Smooth muscle cell of the brain vasculature (primary cell): ENCODE measurements around the gene CLDN25.
"Not testable (repeated sequence)": the region's sequence is repeated elsewhere in the genome, so short reads cannot be mapped to it uniquely, and the experiment has no call there.

ENCODE experiments used
- DNase-seq: peaks from one replicate; pipeline ENCODE4 v3.0.0-alpha.2; 2012; ENCODE audit warnings: low read depth, low spot score

The CLDN25 gene

DNA sequence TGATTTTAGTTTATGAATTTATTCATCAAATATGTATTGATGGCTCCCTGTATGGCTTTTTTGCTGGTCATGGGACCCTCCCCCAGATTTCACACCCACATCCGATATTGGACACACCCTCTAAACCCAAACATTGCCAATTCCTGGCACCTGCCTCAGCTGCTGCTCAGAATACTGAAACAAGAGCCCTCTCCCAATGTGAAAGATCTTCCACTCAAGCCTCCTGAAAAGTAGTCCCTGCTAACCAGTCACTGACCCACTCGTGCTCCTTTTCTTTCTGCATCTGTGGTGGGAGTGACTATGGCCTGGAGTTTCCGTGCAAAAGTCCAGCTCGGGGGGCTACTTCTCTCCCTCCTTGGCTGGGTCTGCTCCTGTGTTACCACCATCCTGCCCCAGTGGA, at the start of gene CLDN25:
Gene CLDN25 (plus strand): TSS at position 301 of the 400 bp plus-strand sequence. CDS start 0 bp downstream, at position 301.
- DNase-seq, result no peak

DNA sequence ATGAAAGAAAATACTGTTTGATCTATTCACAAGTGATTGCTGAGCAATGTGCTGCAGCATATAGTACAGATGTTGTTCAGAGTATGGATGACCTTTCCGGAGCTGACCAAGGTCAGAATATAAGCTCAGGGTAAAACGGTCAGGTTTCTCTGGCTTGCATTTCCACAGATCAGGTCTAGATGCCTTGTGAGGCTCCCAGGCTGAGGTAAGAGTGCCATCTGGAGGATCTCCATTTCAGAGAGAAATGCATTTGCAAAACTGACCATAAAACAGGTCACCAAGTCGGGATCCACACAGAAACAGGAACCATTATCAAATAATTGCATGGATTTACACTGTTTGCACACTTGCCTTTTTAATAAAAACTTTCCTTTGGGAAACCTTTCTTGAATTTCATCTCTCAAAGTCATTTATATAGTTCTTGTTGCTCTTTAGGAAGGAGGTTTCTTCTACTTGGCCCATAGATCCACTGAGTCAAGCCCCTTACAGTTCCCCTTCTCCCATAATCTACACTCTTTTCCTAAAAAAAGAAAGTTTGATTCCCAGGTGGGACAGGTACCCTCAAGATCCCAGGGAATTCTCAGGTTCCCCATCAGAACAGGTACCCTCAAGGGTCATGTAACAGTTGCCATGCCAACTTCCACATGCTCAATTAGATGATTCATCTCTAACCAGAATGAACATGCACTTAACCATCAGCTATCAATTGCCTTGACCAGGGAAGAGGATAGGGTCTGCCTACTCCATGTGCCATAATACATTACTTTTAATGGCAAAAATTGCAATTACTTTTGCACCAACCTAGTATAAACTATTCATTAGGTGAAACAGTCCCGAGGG, 48.5 kb upstream of the CLDN25 start:
- peak; percentile 41 for DNase-seq

DNA sequence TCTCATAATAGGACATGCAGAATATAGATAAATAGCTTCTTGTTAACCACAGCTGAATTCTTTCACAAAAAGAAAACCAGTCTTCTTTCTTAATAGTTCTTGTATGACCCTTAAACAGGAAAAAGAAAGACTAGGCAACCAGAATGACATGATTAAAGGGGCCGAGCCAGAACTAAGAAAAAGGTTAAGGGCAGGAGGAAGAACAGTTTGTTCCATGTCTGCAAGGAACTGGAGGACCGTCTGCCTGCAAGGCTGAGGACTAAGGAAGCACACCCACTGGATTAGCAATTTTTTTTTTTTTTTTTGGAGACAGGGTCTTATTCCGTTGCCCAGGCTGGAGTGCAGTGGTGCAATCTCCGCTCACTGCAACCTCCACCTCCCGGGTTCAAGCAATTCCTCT, 47.5 kb upstream of the CLDN25 start:
- no peak for DNase-seq

DNA sequence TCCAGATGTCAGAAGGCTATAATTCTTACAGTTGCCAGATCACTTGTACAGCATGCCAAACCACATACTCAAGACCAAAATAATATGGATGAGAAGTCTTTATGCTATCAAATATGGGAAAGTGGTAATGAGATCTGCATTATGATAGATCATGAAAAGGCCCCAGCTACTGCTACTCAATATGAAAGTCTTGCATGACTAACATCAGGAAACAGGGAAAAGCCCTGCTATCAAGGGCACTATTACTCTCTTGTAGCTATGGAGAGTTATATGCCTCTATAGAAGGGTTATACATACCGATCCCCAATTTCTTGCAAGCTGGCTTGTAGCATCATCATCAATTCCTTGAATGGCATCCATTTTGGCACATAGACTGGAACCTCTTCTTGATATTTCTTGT, 43.3 kb upstream of the CLDN25 start:
- DNase-seq, result no peak

DNA sequence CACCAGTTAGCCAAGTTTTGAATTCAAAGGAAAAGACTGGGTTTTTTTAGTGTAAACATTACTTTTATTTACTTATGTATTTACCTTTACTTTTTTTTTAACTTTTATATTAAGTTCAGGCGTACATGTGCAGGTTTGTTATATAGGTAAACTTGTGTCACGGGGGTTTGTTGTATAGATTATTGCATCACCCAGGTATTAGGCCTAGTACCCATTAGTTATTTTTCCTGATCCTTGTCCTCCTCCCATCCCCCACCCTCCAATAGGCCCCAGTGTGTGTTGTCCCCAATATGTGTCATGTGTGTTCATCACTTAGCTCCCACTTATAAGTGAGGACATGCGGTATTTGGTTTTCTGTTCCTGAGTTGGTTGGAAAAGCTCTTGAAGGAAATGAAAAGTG, 26.7 kb upstream of the CLDN25 start:
- no peak for DNase-seq

DNA sequence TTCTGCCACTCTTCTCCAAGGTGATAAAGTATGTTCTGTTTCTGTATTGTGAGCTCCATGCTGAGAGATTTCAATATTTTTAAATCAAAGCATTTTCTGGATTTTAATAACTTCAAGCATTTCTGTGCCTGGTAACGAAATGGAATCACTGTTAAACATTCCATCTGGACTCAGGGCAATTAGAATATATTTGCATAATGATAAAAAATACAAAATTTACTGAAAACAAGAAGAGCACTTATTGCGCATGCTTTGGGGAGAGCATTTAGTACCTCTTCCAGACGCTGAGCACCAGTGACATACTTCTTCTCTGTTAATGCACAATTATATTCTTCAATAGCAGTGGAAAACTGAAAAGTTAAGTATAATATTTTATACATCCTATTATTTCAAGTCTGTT, 19.4 kb upstream of the CLDN25 start:
- DNase-seq, result no peak

DNA sequence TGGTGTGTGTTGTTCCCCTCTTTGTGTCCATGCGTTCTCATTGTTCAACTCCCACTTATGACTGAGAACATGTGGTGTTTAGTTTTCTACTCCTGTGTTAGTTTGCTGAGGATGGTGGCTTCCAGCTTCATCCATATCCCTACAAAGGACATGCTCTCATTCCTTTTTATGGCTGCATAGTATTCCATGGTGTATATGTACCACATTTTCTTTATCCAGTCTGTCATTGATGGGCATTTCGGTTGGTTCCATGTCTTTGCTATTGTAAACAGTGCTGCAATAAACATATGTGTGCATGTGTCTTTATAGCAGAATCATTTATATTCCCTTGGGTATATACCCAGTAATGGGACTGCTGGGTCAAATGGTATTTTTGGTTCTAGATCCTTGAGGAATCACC, 16.6 kb upstream of the CLDN25 start:
- DNase-seq, result not testable (repeated sequence)

DNA sequence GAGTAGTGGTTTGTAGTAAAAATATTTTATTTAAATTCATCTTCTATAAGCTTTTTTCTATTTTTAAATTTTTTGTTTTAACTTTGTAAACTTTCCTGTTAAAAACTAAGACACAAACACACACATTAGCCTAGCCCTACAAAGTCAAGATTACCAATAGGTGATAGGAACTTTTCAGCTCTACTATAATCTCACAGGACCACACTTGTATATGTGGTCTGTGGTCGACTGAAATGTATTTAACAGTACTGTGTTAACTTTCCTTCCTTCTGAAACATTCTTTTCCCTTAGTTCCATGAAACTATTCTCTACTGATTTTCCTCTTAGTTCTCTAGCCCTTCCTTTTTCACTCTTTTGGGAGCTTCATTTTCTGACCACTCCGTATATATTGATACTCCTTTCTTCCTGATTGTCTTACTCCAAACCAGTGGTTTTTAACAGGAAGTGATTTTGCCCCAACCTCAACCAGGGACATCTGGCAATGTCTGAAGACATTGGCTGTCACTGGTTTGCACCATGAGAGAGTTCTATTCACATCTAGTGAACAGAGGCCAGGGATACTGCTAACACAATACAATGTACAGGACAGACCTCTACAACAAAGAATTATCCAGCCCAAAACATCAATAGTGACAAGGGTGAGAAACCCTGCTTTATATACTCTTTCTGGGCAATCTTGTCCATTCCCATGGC, 14.9 kb upstream of the CLDN25 start:
- DNase-seq, result no peak

DNA sequence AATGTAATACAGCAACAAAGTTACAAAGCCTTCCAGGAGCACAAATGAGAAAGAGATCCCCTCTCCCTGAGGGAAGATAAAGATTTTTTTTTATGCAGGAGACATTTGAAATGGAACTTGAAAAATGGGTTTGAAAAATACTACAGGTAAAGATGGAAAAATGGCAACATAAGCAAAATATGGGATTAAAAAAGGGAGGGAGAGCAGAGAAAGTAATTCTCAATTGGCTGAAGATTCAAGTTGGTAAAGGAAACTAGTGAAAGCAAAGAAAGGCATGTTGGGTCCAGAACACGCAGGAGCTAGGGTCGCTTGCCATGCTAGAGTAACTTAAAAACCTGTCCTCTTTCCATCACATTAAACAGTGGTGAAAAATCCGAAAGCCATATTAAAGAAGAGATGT, 7.6 kb upstream of the CLDN25 start:
- DNase-seq, result no peak

DNA sequence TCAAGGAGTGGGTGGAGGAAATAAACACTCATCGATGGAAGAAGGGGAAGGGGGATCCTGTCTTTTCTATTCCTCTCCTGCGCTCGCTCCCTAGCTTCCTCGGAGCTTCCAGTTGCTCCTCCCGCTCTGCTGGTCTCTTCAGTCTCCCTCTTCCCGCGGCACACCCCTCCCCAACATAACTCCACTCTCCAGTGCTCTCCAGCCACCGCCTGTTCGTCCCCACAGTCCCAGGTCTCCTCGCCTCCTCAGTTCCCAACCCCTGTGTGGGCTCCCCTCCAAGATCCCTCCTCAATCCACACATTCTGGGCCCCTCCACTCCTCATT, 6.5 kb upstream of the CLDN25 start:
- no peak for DNase-seq

DNA sequence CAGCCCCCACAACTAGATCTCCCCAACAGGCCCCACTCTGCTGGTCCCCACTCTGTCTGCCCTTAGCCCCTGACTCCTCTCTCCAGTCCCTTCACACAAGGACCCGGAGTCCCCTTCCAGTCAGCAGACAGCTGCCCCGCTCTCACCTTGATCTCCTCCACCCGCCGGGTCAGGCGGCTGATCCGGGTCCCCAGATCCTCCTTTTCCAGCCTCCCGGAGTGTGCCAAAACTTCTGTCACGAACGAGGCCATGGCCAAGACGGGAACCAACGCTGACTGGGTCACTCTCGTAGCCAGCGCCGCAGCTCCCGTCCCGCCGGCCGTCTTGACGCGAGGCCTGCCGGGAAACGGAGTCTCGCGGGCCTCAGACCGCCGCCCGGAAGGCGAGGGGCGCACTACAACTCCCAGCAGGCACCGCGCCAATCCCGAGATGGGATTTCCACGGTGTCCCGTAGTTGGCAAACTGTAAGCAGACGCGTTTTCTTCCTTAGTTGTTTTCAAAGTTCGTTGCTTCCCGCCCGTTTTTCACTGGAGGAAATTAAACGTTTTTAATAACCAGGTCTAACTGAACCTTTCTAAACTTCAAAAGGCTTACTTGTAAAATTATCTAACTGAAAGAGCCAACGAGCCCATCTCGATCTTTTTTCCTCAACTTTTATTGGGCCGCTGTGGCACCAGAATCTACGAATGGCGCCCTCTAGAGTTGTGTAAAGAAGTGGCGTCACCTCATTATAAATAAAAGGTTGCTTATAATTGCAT, 6.0 kb upstream of the CLDN25 start, which contains the start of gene ZW10:
Gene ZW10 (minus strand): TSS at position 277 of the 758 bp plus-strand sequence. CDS start 26 bp downstream, at position 251.
- peak; percentile 95 for DNase-seq

DNA sequence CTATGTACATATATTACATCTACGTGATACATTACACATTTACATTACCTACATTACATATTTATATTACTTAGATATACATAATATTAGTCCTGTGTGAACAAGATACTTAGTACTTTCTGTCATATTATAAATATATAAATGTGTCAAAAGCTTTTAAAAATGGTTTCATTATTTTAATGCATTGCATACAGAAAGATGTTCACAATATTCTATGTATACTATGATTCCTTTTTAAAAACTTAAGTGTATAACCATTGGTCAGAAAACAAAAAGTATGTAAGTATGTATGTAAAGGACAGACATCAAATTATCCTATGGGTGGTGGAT, 5.5 kb upstream of the CLDN25 start:
- DNase-seq, result no peak

DNA sequence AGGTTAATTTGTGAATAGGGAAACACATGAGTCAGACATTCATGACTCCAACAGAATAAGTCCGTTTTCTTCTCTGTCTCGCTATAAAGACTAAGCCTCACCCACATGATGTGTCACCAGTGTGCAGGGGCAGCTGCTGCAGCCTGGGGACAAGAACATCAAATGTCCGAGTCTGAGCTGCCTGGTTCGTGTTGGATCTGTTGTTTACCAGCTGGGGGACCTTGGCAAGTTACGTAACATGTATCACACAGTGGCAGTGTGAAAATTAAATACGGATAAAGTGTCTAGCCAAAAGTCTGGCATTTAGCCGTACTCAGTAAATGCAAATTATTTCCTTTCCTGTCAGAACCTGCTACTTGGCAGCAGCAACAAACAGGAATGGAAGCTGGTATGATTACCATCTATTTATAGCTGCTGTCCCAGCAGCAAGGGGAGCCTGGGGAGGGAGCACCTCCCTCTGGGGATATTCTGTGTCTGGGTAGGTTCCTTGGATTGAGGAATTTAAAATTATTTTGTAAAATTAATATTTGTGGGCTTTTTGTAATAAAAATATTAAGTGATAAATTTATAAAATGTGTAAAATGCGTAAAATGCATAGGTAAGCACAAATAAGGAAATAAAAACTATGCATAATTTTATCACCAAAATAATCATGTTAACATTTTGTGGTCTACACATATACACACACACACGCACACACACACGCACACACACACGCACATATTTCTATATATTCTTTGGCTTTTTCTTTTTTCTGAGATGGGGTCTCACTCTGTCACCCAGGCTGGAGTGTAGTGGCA, 1.3 kb upstream of the CLDN25 start:
- no peak for DNase-seq

DNA sequence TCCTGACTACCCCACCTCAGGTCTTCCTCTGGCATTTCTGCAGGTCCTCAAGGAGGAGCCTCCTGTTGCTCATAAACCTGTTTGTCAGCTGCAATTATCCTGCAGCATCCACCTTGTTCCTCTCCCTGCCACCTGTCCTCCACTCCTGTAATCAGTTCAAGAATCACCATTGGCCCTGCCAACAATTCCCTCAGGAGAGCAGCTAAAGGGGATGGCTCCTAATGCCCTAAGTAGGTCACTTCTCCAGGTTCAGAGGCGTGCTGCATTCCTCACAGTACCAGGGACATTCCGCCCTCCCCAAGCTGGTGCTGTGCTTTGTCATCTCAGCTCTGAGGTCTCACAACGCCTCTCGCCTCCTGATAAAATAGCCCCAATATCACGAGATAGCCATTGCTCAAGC, 2.1 kb downstream of the CLDN25 start:
- DNase-seq, result no peak

DNA sequence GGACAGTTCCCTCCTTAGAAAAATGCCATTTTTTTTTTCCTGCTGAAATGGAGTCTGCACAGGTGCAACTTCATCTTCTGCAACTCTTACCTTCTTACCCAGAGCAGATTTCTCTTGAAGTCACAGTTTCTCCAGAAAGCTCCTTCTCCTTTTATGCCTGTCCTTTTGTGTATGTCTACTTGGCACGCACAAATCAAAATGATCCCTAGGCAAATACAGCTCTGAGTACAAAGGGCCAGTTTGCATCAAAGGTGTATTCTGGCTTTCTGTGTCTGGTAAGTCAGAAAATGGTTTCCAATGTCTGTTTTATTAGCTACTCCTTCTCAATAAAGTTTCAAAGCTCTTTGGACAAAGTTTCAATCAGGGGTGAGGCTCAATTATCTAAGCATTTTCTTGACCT, 2.5 kb downstream of the CLDN25 start:
- DNase-seq, result no peak

DNA sequence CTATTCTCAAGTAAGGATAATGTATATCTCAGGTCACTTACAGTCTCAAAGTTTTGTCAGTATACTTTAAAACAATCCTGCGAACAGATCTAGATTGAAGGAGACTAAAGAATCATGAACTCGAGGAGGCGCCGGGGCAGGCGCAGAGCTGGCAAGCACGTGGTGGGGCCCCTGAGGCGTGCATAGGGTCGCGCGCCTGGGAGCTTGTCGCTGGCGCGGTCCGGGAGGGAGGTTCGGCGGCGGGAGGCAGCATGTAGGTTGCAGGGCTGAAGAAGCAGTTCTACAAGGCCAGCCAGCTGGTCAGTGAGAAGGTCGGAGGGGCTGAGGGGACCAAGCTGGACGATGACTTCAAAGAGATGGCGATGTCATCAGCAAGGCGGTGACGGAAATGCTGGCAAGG, 9.4 kb downstream of the CLDN25 start:
- not testable (repeated sequence) for DNase-seq

DNA sequence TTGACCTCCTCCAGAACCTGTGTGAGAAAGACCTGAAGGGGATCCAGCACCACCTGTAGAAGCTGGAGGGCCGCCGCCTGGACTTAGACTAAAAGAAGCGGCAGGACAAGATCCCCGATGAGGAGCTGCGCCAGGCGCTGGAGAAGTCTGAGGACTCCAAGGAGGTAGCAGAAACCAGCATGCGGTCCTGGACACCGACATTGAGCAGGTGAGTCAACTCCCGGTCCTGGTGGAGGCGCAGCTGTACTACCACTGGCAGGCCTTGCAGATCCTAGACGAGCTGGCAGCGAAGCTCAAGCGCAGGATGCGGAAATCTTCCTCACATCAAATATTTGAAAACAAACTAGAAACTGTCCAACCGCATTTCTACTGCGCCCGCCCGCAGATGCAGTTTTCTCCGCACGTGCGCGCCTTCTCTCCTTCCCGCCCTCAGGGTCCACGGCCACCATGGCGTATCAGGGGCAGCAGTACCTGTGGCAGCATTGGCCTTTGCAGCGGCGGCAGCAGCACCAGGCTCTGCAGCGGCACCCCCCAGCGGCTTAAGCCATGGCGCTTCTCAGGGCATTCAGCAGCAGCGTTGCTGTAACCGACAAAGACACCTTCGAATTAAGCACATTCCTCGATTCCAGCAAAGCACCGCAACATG, 10.2 kb downstream of the CLDN25 start:
- DNase-seq, result no peak

DNA sequence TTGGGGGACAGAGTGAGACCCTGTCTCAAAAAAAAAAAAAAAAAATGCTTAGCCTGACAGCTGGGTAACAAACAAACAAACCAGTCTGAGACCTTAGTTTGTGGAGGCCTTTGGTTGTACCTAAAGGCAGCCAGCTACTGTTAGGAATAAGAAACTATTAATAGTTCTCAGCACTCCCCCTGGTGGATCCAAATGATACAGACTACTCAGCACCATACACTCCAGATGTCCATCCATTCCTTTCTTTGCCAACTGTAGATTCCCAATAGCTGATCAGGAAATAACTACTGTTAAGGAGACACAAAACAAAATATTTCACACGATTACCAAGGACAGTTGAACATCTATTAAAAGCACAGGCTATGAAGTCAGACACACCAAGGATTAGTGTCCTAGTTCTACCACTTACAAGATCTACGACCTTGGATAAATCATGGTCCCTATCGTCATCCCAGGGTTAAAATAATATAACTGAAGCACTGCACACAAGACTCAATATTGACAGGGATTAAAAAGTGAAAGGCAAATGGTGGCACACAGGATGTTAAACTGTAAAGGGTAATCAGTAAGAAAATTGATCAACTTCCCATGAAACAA, 17.2 kb downstream of the CLDN25 start:
- DNase-seq, result no peak

DNA sequence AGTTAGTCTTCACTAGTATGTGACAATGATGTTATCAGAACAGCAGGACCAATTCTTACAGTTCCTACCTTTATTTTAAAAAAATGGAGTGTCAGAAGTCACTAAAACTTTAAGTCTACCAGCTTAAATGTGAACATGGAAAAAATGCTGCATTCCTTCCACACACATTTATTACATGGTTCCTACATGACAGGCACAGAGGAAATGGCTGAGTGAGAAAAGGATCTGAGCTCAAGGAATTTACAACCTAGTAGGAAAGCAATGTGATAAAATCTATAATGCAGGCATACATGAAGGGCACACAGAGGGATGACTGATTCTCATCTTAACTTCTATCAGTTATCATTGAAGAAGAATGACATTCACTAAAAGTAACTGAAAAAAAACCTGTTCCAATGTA, 23.0 kb downstream of the CLDN25 start:
- DNase-seq, result no peak

DNA sequence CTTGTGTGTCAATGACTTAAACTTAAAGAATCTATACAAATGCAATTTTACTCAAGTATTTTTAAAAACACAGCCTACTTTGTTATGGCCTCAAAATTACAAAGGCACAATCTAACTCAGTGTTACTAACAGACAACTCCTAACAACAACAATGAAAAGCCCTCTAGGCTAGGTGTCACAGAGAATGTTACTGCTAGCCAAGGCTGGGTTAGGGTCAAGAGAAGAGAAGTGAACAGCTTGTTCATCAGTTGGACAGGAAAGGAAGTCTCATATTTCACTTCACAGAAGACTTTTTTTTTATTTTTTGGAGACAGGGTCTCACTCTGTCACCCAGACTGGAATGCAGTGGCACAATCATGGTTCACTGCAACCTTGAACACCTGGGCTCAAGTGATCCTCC, 26.0 kb downstream of the CLDN25 start:
- DNase-seq, result no peak

DNA sequence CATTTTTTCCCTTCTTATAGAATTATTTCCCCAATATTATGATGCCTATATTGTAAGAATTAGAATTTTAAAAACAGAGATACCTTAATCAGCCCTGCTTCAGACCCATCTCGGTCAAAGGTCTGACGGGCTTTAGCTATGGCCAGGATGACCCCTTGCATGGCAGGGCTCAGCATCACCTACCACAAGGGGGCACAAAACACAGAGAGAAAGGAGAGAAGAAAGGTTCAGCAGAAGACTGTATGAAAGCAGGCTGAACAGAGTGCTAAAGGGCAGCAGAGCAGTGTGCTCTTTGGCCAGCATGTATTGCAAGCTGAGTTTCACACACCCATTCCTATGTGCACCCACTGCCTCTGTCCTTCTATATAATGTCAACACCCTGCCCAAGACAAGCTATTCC, 26.8 kb downstream of the CLDN25 start:
- DNase-seq, result no peak
